ENCODE data around the gene TANC1.
A peak's percentile ranks its signal among the peaks of the same experiment; 100 is the strongest.

The TANC1 gene

DNA sequence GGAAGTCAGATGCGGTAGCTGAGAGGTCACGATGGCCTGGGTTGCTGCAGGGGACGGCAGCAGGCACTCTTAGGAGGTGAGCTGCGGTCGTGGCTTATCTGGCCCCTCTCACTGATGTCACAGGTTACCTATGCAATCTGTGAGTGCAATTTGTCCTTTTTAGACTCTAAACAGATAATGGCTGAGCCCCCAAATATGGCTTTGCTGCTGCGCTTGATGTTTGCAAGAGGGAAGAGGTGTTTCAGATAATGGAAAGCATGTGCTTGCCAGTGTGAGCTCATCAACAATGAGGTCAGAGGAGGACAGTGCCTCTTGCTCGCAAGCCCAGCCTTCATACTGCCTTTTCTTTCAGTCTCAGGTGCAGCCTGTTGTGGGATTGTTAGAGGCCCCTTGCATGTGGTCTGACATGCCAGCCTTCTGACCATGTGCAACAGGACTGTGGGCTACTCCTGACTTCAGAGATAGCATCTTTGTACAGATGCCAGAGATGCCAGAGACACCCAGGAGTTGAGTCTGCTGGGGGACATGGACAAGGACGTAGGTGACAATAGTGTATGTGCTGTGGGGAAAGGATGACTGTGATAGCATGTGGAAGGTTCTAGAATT, 151.3 kb downstream of the TANC1 start:
- Histone ChIP-seq H2AFZ (ENCODE audit: low read length) (peak overlapping the region; percentile 18; the same call in 1 of the 2 replicates), H3K4me2 (ENCODE audit: low read depth, low read length, poor library complexity, severe bottlenecking) (no peak overlapping the region), H3K79me2 (ENCODE audit: insufficient read depth, low read length) (no peaks in the 10 kb centered on the region), H3K4me1 (ENCODE audit: insufficient read depth, low read length, poor library complexity, severe bottlenecking) (peaks cover 26% of the 10 kb centered on the region), H3K9me3 (ENCODE audit: insufficient read depth, low read depth, low read length) (no peaks in the 10 kb centered on the region), H3K36me3 (ENCODE audit: insufficient read depth, low read length) (no peaks in the 10 kb centered on the region), H4K20me1 (ENCODE audit: insufficient read depth, low read length, poor library complexity, severe bottlenecking) (no peaks in the 10 kb centered on the region), H3K9me2 (replicated peaks; ENCODE audit: low read depth, low read length) (no peaks in the 10 kb centered on the region), H3K27me3 (ENCODE audit: insufficient read depth, low read length, poor library complexity, severe bottlenecking) (no peaks in the 10 kb centered on the region), H3K4me3 (ENCODE audit: low read length, poor library complexity, severe bottlenecking) (no peak overlapping the region), H3F3A (ENCODE audit: low read depth) (no peaks in the 10 kb centered on the region), H3K9ac (ENCODE audit: low read depth, low read length, poor library complexity, severe bottlenecking) (peak overlapping the region; percentile 1)
- TF ChIP-seq, protein P1, sequence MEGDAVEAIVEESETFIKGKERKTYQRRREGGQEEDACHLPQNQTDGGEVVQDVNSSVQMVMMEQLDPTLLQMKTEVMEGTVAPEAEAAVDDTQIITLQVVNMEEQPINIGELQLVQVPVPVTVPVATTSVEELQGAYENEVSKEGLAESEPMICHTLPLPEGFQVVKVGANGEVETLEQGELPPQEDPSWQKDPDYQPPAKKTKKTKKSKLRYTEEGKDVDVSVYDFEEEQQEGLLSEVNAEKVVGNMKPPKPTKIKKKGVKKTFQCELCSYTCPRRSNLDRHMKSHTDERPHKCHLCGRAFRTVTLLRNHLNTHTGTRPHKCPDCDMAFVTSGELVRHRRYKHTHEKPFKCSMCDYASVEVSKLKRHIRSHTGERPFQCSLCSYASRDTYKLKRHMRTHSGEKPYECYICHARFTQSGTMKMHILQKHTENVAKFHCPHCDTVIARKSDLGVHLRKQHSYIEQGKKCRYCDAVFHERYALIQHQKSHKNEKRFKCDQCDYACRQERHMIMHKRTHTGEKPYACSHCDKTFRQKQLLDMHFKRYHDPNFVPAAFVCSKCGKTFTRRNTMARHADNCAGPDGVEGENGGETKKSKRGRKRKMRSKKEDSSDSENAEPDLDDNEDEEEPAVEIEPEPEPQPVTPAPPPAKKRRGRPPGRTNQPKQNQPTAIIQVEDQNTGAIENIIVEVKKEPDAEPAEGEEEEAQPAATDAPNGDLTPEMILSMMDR (conservative IDR thresholded peaks at IDR 0.05; ENCODE audit: low read length) = no peak
- TF ChIP-seq EZH2phosphoT487 (IDR thresholded peaks at IDR 0.05; ENCODE audit: borderline replicate concordance) = no peak

DNA sequence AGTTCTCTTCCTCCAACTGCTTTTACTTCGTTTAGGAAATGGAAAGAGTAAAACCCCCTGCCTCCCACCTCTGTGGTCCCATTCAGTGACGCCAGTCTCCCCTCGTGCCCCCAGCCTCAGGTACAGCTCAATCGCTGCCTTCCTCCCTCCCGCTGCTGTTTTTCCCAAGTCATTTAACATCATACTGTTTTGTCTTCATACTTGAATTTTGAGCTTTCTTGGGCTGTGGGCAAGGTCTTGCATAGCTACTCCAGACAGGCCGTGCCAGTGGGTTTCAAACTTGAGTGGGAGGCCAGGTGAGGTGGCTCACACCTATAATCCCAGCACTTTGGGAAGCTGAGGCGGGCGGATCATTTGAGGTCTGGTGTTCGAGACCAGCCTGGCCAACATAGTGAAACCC, 155.3 kb downstream of the TANC1 start:
- TF ChIP-seq, protein P1 (conservative IDR thresholded peaks at IDR 0.05; ENCODE audit: low read length) = no peak
- no peak for TF ChIP-seq EZH2phosphoT487 (IDR thresholded peaks at IDR 0.05; ENCODE audit: borderline replicate concordance)
- Histone ChIP-seq H3K4me2 (ENCODE audit: low read depth, low read length, poor library complexity, severe bottlenecking) (no peak overlapping the region), H3K4me3 (ENCODE audit: low read length, poor library complexity, severe bottlenecking) (no peak overlapping the region), H4K20me1 (ENCODE audit: insufficient read depth, low read length, poor library complexity, severe bottlenecking) (no peaks in the 10 kb centered on the region), H3K79me2 (ENCODE audit: insufficient read depth, low read length) (no peaks in the 10 kb centered on the region), H3K27me3 (ENCODE audit: insufficient read depth, low read length, poor library complexity, severe bottlenecking) (no peaks in the 10 kb centered on the region), H3K9me3 (ENCODE audit: insufficient read depth, low read depth, low read length) (no peaks in the 10 kb centered on the region), H3K36me3 (ENCODE audit: insufficient read depth, low read length) (no peaks in the 10 kb centered on the region), H3K9ac (ENCODE audit: low read depth, low read length, poor library complexity, severe bottlenecking) (peak overlapping the region; percentile 32), H2AFZ (ENCODE audit: low read length) (no peak overlapping the region), H3K9me2 (replicated peaks; ENCODE audit: low read depth, low read length) (no peaks in the 10 kb centered on the region), H3K4me1 (ENCODE audit: insufficient read depth, low read length, poor library complexity, severe bottlenecking) (peaks cover 27% of the 10 kb centered on the region), H3F3A (ENCODE audit: low read depth) (no peaks in the 10 kb centered on the region)

DNA sequence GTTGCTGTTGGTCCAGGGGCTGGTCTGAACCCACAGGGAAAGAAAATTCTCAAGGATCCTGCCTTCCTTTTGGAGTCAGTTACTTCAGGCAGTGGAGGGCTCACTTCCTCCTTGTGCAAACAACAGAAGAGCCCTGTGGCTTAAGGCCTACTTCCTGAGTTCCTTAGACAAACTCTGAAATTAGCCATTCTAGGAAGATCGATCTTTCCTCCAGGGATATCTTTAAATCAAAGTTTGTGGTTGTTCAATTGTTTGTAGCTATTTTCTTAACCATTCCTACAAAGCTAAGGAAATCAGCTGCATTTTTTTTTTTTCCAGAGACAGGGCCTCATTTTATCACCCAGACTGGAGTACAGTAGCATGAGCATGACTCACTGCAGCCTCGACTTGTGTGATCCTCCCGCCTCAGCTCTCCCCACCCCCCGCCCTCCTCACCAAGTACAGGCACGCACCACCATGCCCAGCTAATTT, 156.0 kb downstream of the TANC1 start:
- TF ChIP-seq EZH2phosphoT487 (IDR thresholded peaks at IDR 0.05; ENCODE audit: borderline replicate concordance) = no peak
- TF ChIP-seq, protein P1 (conservative IDR thresholded peaks at IDR 0.05; ENCODE audit: low read length) = no peak
- H2AFZ ChIP-seq (ENCODE audit: low read length) = peak overlapping the region; percentile 58
- no peaks in the 10 kb centered on the region for H3K9me3 ChIP-seq (ENCODE audit: insufficient read depth, low read depth, low read length)
- H3K36me3 ChIP-seq (ENCODE audit: insufficient read depth, low read length) = no peaks in the 10 kb centered on the region
- no peaks in the 10 kb centered on the region for H3K9me2 ChIP-seq (replicated peaks; ENCODE audit: low read depth, low read length)
- H3K4me2 ChIP-seq (ENCODE audit: low read depth, low read length, poor library complexity, severe bottlenecking) = peak overlapping the region; percentile 1
- H3K4me3 ChIP-seq (ENCODE audit: low read length, poor library complexity, severe bottlenecking) = no peak overlapping the region
- H3F3A ChIP-seq (ENCODE audit: low read depth) = no peaks in the 10 kb centered on the region
- no peaks in the 10 kb centered on the region for H3K79me2 ChIP-seq (ENCODE audit: insufficient read depth, low read length)
- H4K20me1 ChIP-seq (ENCODE audit: insufficient read depth, low read length, poor library complexity, severe bottlenecking) = no peaks in the 10 kb centered on the region
- no peaks in the 10 kb centered on the region for H3K27me3 ChIP-seq (ENCODE audit: insufficient read depth, low read length, poor library complexity, severe bottlenecking)
- H3K9ac ChIP-seq (ENCODE audit: low read depth, low read length, poor library complexity, severe bottlenecking) = peak overlapping the region; percentile 32
- H3K4me1 ChIP-seq (ENCODE audit: insufficient read depth, low read length, poor library complexity, severe bottlenecking) = peaks cover 26% of the 10 kb centered on the region
